ENCODE measurements around the gene ZNF462.
A peak's percentile ranks its signal among the peaks of the same experiment; 100 is the strongest.

DNA sequence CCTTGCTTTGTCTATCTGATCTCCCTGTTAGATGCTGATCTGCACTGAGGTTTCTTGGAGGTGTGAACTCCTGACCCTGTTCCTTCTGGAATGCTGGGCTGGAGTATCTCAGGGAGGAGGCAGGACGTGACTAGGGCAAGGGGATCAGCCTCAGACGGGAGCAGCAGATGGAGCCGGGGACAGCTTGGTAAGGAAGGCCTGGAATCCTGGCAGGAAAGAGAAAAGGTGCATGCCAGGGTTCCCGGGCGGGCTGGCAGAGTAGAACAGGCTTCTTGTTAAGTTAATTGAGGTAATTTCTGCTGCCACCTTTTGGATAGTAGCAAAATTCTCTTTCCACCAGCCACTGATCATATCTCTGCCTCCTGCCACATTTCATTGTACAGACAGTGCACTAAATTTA, 180.9 kb downstream of the ZNF462 start:
- peak in 2 of 6 experiments; percentile 8 to 21 for TF ChIP-seq CTCF (IDR thresholded peaks at IDR 0.05)
- TF ChIP-seq POLR2A (IDR thresholded peaks at IDR 0.05): no peak
